ENCODE data around the gene PLA2G4A.

PLA2G4A gene

GRCh38 chr1:186978596-186979556, 150.1 kb downstream of the PLA2G4A start:
- DNase-seq, result no peak

GRCh38 chr1:186980400-186980799, 151.7 kb downstream of the PLA2G4A start:
- no peak for DNase-seq

- DNase-seq, result no peak
Observed at GRCh38 chr1:186982116-186982515, 153.4 kb downstream of the PLA2G4A start.

GRCh38 chr1:186983327-186983726, 154.6 kb downstream of the PLA2G4A start:
- no peak for DNase-seq

GRCh38 chr1:186984959-186985358, 156.2 kb downstream of the PLA2G4A start:
- no peak for DNase-seq

GRCh38 chr1:186985889-186986491, 157.2 kb downstream of the PLA2G4A start:
- peak; percentile 74 for DNase-seq

GRCh38 chr1:186987065-186987464, 158.3 kb downstream of the PLA2G4A start:
- DNase-seq, result no peak

GRCh38 chr1:186987769-186988168, 159.0 kb downstream of the PLA2G4A start:
- DNase-seq, result no peak

GRCh38 chr1:186993996-186994395, 165.2 kb downstream of the PLA2G4A start:
- no peak for DNase-seq

GRCh38 chr1:186994897-186995296, 166.1 kb downstream of the PLA2G4A start:
- DNase-seq, result no peak

- DNase-seq, result no peak
Observed at GRCh38 chr1:186996816-186997215, 168.1 kb downstream of the PLA2G4A start.

- DNase-seq, result no peak
Observed at GRCh38 chr1:186997877-186998276, 169.1 kb downstream of the PLA2G4A start.

- no peak for DNase-seq
Observed at GRCh38 chr1:186999506-186999905, 170.8 kb downstream of the PLA2G4A start.

- DNase-seq, result no peak
Observed at GRCh38 chr1:187001198-187001889, 172.6 kb downstream of the PLA2G4A start.

GRCh38 chr1:187003353-187003752, 174.6 kb downstream of the PLA2G4A start:
- no peak for DNase-seq

GRCh38 chr1:187006896-187007295, 178.1 kb downstream of the PLA2G4A start:
- no peak for DNase-seq

- DNase-seq, result no peak
Observed at GRCh38 chr1:187009320-187009719, 180.6 kb downstream of the PLA2G4A start.

GRCh38 chr1:187010571-187011309, 182.0 kb downstream of the PLA2G4A start:
- DNase-seq, result no peak

GRCh38 chr1:187013582-187014200, 184.9 kb downstream of the PLA2G4A start:
- DNase-seq, result no peak

- no peak for DNase-seq
Observed at GRCh38 chr1:187018291-187018690, 189.5 kb downstream of the PLA2G4A start.

- DNase-seq, result no peak
Observed at GRCh38 chr1:187027253-187027652, 198.5 kb downstream of the PLA2G4A start.

- DNase-seq, result no peak
Observed at GRCh38 chr1:187032316-187032981, 203.7 kb downstream of the PLA2G4A start.

Data from NCI-H345 (cell line).